Activated naive CD4-positive, alpha-beta T cell treated with anti-CD3 and anti-CD28 coated beads, Interleukin-2, amount 50 U/mL, for 24 hours (primary cell): ENCODE results near the gene CDH6.
"Not testable (repeated sequence)": the region's sequence is repeated elsewhere in the genome, so short reads cannot be mapped to it uniquely, and the experiment has no call there.

Experiments used
- H3K27ac Mint-ChIP-seq: one replicate; pipeline ENCODE4 v1.8.0; 2021; ENCODE audit warnings: mild to moderate bottlenecking, mixed read lengths
- H3K27me3 Mint-ChIP-seq: one replicate; pipeline ENCODE4 v1.8.0; 2021; ENCODE audit warnings: mixed read lengths
- H3K36me3 Mint-ChIP-seq: one replicate; pipeline ENCODE4 v1.8.0; 2021; ENCODE audit warnings: mixed read lengths
- H3K4me1 Mint-ChIP-seq: one replicate; pipeline ENCODE4 v1.8.0; 2021; ENCODE audit warnings: mixed read lengths
- H3K4me3 Mint-ChIP-seq: one replicate; pipeline ENCODE4 v1.8.0; 2021; ENCODE audit warnings: mild to moderate bottlenecking, mixed read lengths
- H3K9me3 Mint-ChIP-seq: one replicate; pipeline ENCODE4 v1.8.0; 2021; ENCODE audit warnings: mixed read lengths

CDH6 gene

GRCh38 chr5:31361704-31362528 is 168.4 kb downstream of the CDH6 start:
- not testable (repeated sequence) for H3K4me1 Mint-ChIP-seq, H3K27ac Mint-ChIP-seq, H3K9me3 Mint-ChIP-seq, H3K4me3 Mint-ChIP-seq, H3K27me3 Mint-ChIP-seq, H3K36me3 Mint-ChIP-seq

DNA sequence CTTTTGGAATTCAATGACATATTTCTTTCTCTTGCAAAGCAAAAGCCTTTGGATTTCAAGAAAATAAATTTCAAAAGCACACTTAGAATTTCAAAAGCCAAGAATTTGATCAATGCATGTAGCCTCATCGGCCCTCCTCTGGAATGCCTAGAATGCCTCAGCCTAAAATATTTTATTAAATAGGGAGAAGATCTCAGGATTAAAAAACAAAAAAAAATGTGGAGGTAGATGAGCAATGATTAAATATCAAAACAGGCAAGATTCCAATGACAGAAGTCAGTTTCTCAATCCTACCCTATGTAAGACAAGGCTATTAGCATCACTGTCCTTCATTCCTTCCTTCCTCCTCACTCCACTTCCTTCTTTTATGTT is 169.0 kb downstream of the CDH6 start:
- peaks cover 3% of the 10 kb centered on the region for H3K27me3 Mint-ChIP-seq
- H3K4me1 Mint-ChIP-seq, result no peaks in the 10 kb centered on the region
- no peak overlapping the region for H3K4me3 Mint-ChIP-seq
- H3K36me3 Mint-ChIP-seq, result no peaks in the 10 kb centered on the region
- no peaks in the 10 kb centered on the region for H3K9me3 Mint-ChIP-seq
- H3K27ac Mint-ChIP-seq, result no peak overlapping the region

- no peak overlapping the region for H3K4me3 Mint-ChIP-seq
- H3K9me3 Mint-ChIP-seq, result no peaks in the 10 kb centered on the region
These were observed 169.6 kb downstream of the CDH6 start for GRCh38 chr5:31362931-31363568.

DNA sequence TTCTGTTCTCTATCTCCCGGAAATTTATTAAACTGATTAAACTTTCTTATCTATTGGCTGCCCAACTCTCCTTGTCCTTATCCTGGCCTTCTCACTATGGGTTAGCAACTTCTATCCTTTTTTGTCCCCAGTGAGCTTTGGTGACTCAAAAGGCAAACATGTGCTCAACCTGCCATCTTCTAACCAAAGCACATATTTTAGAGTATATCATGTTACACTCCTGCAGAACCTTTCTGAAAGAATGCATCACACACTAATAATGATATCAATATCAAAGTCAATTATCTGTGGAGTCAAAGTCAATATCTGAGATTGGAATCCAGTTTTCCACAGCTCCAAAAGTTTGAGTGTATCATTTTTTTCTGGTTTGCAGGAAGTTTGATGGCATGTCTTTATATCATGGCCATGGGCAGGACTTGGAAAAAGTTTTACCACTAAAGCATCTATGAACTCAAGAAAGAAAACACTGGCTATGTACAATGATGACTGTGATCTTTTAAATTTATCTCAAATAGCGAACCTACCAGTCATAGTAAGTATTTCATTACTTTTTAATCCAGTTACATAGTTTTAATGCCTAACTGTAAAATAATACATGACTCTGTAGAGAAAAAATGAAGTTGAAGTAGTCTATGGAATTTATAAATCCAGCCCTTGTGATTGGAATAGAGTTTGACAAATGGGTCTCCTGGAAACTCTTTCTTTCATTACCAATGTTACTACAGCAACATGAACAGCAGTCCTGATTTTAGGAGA is 171.6 kb downstream of the CDH6 start:
- Mint-ChIP-seq H3K27ac (no peak overlapping the region), H3K9me3 (no peaks in the 10 kb centered on the region), H3K4me3 (no peak overlapping the region), H3K27me3 (peaks cover 5% of the 10 kb centered on the region), H3K36me3 (no peaks in the 10 kb centered on the region), H3K4me1 (no peaks in the 10 kb centered on the region)

More at GRCh38 chr5:31362931-31363568, 169.6 kb downstream of the CDH6 start:
- Mint-ChIP-seq H3K27ac (no peak overlapping the region), H3K36me3 (no peaks in the 10 kb centered on the region), H3K4me1 (no peaks in the 10 kb centered on the region), H3K27me3 (peaks cover 5% of the 10 kb centered on the region)

DNA sequence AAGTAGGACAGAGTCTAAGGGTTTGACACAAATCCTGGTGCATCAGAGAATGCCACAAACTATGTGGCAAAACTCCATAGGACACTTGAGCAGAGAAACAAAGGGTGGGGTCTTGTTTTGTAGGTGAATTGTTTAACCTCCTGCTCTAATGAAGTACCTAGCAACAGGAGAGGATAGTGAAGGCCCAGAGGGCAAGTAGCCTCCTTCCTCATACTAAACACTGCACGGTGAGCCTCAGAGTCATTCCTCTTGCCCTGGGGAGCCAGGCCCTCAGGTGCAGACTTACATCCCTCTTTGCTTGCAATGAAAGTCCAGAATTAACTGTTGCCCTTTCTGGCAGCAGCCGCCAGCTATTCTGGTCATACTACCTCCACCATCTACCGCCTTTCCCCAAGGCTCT is 172.3 kb downstream of the CDH6 start:
- no peak overlapping the region for H3K27ac Mint-ChIP-seq
- no peaks in the 10 kb centered on the region for H3K36me3 Mint-ChIP-seq
- H3K4me1 Mint-ChIP-seq, result no peaks in the 10 kb centered on the region
- H3K4me3 Mint-ChIP-seq, result no peak overlapping the region
- peaks cover 5% of the 10 kb centered on the region for H3K27me3 Mint-ChIP-seq
- no peaks in the 10 kb centered on the region for H3K9me3 Mint-ChIP-seq

- peaks cover 5% of the 10 kb centered on the region for H3K27me3 Mint-ChIP-seq
- H3K36me3 Mint-ChIP-seq, result no peaks in the 10 kb centered on the region
- H3K27ac Mint-ChIP-seq, result no peak overlapping the region
- no peaks in the 10 kb centered on the region for H3K4me1 Mint-ChIP-seq
- no peaks in the 10 kb centered on the region for H3K9me3 Mint-ChIP-seq
- no peak overlapping the region for H3K4me3 Mint-ChIP-seq
These were observed 173.5 kb downstream of the CDH6 start for GRCh38 chr5:31366941-31367340.

DNA sequence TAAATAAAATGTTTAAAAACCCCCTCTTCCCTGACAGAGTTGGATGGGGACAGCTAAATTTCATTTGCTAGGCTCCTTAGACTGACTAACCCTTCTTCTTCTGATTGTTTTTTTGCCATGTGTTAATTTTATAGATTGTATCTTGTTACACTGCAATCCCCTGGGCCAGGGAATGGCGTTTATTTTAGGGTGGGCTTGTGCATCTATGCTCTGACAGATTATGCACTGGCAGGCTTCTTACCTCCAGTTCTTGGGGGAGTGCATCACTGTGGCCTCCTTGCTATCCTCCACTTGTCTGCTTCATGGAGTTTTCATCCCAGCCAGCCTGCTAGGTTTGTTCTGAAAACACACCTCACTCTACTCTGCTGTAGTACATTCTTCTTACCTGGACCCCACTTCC is 178.6 kb downstream of the CDH6 start:
- Mint-ChIP-seq H3K4me1 (no peaks in the 10 kb centered on the region), H3K36me3 (no peaks in the 10 kb centered on the region), H3K27ac (no peak overlapping the region), H3K27me3 (peaks cover 2% of the 10 kb centered on the region), H3K4me3 (no peak overlapping the region), H3K9me3 (no peaks in the 10 kb centered on the region)

DNA sequence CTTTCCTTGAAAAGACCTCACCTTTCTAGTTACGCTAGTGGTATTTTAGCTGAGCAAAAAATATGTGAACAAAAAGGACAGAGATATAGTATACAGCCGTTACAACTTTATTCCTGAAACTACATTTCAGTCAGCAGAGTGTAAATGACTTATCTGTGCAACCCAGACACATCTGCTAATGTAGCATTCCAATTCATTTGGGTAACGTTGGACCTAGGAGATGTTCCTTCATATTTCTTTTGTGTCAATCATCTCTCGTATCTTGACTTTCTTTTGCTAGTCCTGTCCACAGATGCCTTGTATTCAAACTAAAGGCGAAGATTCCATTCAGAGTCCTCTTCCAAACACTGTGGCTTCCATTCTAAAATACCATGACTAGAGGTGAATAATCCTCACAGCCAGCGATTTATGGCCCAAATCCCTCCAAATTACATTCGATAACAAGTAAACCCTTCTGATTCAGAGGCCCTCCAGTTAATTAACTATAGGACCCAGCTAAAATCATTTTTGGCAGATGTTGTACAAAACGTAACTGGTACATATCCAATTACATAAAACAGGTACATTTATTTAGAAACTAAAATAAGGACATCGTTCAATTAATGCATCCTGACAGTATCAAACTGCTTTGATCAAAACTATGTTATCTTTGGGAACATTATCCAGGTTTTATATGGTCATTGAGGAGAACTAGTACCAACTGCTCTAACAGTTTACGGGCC is 182.7 kb downstream of the CDH6 start:
- H3K27me3 Mint-ChIP-seq, result peaks cover 3% of the 10 kb centered on the region
- no peak overlapping the region for H3K27ac Mint-ChIP-seq
- H3K9me3 Mint-ChIP-seq, result no peaks in the 10 kb centered on the region
- no peaks in the 10 kb centered on the region for H3K4me1 Mint-ChIP-seq
- H3K4me3 Mint-ChIP-seq, result no peak overlapping the region
- H3K36me3 Mint-ChIP-seq, result no peaks in the 10 kb centered on the region

- Mint-ChIP-seq H3K4me1 (no peaks in the 10 kb centered on the region), H3K27me3 (peaks cover 3% of the 10 kb centered on the region), H3K27ac (no peak overlapping the region), H3K9me3 (no peaks in the 10 kb centered on the region), H3K36me3 (no peaks in the 10 kb centered on the region), H3K4me3 (no peak overlapping the region)
These were observed 183.9 kb downstream of the CDH6 start for GRCh38 chr5:31377274-31377946.

DNA sequence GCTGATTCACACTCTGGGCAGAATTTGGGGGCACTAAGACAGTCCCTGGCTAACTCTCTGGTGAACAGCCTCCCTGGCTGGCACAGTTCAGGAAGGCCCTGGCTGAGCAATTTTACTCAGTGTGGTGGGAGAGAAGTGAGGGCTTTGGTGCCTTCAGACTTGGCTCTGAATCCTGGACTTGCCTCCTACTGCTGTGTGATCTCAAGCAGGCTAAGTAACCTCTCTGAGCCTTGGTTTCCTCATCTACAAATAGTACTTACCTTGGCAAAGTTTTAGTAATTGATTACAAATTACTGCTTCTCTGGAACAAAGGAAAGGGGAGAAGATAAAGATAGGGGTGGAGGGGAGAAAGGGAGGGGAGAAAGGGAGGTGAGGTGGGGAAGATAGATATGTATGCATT is 184.7 kb downstream of the CDH6 start:
- Mint-ChIP-seq H3K27me3 (peaks cover 4% of the 10 kb centered on the region), H3K27ac (no peak overlapping the region), H3K4me1 (no peaks in the 10 kb centered on the region), H3K4me3 (no peak overlapping the region), H3K9me3 (no peaks in the 10 kb centered on the region), H3K36me3 (no peaks in the 10 kb centered on the region)
